Esophagus (tissue), 2 donors: ENCODE results near the gene NXPH2. TPM values are rescaled to one million over a fixed set of nuclear protein-coding genes. Genes with fewer than 3 reads are reported as not detected.

Source experiments
- H3K27ac ChIP-seq, 2 donors: one replicate each; pipeline ENCODE4 v1.5.1; 2013; ENCODE audit warnings: low read depth in 2 of 2, mild to moderate bottlenecking in 2 of 2, inconsistent platforms in 1 of 2, low read length in 1 of 2, moderate library complexity in 1 of 2
- H3K27me3 ChIP-seq, 2 donors: one replicate each; pipeline ENCODE4 v1.6.1; 2013; ENCODE audit warnings: low read length in 2 of 2, control low read depth in 1 of 2, mild to moderate bottlenecking in 1 of 2; ENCODE audit not compliant: insufficient read depth in 2 of 2, control insufficient read depth in 1 of 2
- H3K36me3 ChIP-seq, 2 donors: one replicate each; pipeline ENCODE4 v1.6.1; 2013; ENCODE audit warnings: low read length in 1 of 2; ENCODE audit not compliant: control insufficient read depth in 2 of 2, insufficient read depth in 2 of 2
- H3K4me1 ChIP-seq, 2 donors: one replicate each; pipeline ENCODE4 v1.6.1; 2013; ENCODE audit warnings: low read length in 1 of 2; ENCODE audit not compliant: control insufficient read depth in 2 of 2, insufficient read depth in 2 of 2
- H3K4me3 ChIP-seq, 2 donors: one replicate each; pipeline ENCODE4 v1.5.1; 2013; ENCODE audit warnings: low read length in 2 of 2, mild to moderate bottlenecking in 2 of 2, low read depth in 1 of 2, moderate library complexity in 1 of 2
- H3K9me3 ChIP-seq, 2 donors: one replicate each; pipeline ENCODE4 v1.6.1; 2013; ENCODE audit warnings: mild to moderate bottlenecking in 2 of 2, low read depth in 1 of 2, low read length in 1 of 2, moderate library complexity in 1 of 2; ENCODE audit not compliant: control insufficient read depth in 2 of 2, insufficient read depth in 1 of 2
- WGBS, 2 donors: extraction: QIAGEN DNeasy Blood & Tissue Kit; methylation state at CpG; one replicate each; pipeline ENCODE4 v1.1.7; 2013; 5-methylcytosine and 5-hydroxymethylcytosine counted together
- polyA plus RNA-seq, 2 donors: library from polyadenylated mRNA; stranded (reverse); fragments of 200-250 nt; gene quantifications; one replicate each; pipeline ENCODE4 v1.2.3, GENCODE V29; 2013
- donor health status: healthy with polysubstance abuse.
- donor health status: Bipolar disorder and iron deficiency.

The NXPH2 gene
- polyA plus RNA-seq, 2 donors = not detected

DNA sequence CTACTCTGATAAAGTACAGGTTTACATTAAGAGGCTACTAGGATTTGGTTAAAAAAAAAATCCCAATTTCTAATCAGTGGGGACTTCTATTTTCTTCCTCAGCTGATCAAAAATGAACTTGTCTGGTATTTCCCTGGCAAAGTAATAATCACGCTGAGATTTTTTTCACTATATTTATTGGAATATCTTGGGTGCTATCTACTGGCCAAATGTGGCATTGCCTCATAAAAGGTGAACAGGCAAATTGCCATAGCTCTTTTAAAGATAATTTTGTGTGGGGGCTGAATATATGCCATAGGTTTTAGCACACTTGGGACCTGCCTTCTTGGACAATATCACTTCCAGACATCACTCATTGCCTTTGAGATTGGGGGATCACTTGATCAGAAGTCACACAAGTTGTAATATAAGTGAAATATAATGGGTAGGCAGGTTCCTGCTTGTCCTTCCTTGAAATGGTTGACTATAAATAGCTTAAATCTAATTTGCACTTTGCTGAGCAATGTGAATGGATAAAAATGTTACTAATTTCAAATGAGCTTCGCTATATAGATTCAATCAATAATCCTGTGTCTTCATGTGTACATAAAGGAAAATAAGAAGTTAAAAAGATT, 7.0 kb upstream of the NXPH2 start:
- WGBS, 2 donors = 11 to 20% methylated on average over 2 of the region's 2 CpGs
- H3K9me3 ChIP-seq = no peaks in the 10 kb centered on the region
- H3K4me1 ChIP-seq = no peaks in the 10 kb centered on the region
- H3K36me3 ChIP-seq = no peaks in the 10 kb centered on the region
- peaks cover 0 to 2% of the 10 kb centered on the region in 2 donors for H3K27me3 ChIP-seq
- no peak overlapping the region for H3K27ac ChIP-seq
- no peak overlapping the region for H3K4me3 ChIP-seq

DNA sequence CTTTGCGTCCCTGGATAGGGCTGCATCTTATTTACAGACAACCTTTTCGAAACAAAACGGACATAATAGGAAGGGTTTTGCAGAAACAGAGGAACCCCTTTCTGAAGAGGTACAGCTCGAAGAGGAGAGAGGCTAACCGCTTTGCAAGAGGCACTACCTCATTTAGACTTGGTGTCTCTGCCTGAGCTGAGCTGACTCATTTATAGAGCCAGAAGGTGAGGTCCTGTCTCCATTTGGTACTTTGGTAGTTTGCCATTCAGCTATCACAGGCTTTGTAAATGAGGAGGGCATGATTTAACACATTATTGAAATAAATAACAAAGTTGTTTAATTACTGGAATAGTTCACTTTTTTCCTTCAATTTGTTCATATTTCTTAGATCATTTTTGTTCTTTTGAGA, 2.2 kb upstream of the NXPH2 start:
- Histone ChIP-seq H3K4me1 (no peaks in the 10 kb centered on the region), H3K27me3 (peaks cover 12 to 17% of the 10 kb centered on the region in 2 donors), H3K4me3 (no peak overlapping the region), H3K36me3 (no peaks in the 10 kb centered on the region), H3K27ac (no peak overlapping the region), H3K9me3 (no peaks in the 10 kb centered on the region)
- 89 to 90% methylated on average over 5 of the region's 5 CpGs for WGBS, 2 donors

DNA sequence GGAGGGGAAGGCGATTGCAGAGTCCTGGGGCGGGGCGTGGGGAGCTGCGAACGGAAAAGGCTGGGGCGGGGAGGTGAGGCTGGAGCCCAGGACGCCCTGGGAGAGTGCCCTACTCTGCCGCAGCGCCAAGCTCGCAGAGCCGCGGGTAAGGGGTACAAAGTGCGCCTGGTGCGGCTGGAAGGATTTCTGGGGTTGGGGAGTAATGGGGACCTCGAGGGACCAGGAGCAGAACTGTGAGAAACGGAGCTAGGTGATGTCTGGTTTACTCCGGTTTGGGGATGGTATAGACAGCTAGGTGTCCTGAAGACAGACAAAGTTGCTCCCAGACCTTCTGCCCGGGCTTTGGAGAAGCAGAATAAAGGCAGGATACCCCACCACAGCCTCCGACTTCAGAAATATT, 718 bp upstream of the NXPH2 start:
- WGBS, 2 donors = 11 to 12% methylated on average over 19 of the region's 19 CpGs
- Histone ChIP-seq H3K9me3 (no peaks in the 10 kb centered on the region), H3K27me3 (peaks cover 12 to 17% of the 10 kb centered on the region in 2 donors), H3K4me3 (no peak overlapping the region), H3K36me3 (no peaks in the 10 kb centered on the region), H3K27ac (no peak overlapping the region), H3K4me1 (no peaks in the 10 kb centered on the region)

DNA sequence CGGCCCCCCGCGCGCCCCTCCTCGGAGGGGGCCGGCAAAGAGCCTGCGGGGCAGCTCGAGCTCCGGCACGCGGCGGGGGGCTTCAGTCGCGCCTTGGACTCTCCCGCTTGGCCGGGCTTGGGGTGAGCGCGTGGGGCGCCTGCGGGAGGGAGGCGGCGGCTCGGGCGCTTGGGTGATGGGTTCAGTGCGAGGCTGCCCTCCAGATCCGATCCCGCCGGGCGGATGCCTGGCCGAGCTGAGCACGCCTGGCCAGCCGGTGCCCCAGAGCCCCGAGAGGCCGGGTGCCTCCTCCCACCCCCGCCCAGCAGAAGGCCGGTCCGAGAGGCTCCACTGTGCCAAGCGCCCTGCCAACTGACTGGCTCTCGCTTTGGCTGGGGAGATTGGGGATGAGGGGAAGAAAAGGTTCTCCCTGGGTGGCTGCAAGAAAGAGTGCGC, 273 bp upstream of the NXPH2 start:
- H3K27me3 ChIP-seq = peaks cover 12 to 17% of the 10 kb centered on the region in 2 donors
- H3K27ac ChIP-seq = no peak overlapping the region
- no peaks in the 10 kb centered on the region for H3K4me1 ChIP-seq
- no peaks in the 10 kb centered on the region for H3K36me3 ChIP-seq
- H3K9me3 ChIP-seq = no peaks in the 10 kb centered on the region
- H3K4me3 ChIP-seq = no peak overlapping the region
- 3 to 4% methylated on average over 27 to 40 of the region's 40 CpGs for WGBS, 2 donors

DNA sequence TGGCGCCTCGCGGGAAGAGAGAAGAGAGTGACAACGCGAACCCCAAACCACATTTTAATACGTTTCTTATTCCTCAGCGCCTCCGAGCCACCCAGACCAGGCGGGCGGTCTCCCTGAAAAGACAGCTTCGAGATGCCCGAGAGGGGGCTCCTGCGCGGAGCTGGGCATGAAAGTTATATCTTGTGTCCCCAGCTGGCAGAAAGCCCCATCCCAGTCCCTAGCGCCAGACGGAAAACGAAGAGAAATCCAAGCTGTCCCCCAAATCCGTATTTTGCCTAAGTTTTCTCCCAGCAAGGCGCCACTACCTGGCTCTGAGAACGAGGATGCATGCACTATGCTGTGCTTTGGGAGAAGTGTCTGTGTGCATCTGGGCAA, 797 bp downstream of the NXPH2 start:
- Histone ChIP-seq H3K4me1 (no peaks in the 10 kb centered on the region), H3K27me3 (peaks cover 12 to 17% of the 10 kb centered on the region in 2 donors), H3K36me3 (no peaks in the 10 kb centered on the region), H3K27ac (no peak overlapping the region), H3K9me3 (no peaks in the 10 kb centered on the region), H3K4me3 (peak overlapping the region in 1 of 2 donors; percentile 26)
- WGBS, 2 donors = 4 to 6% methylated on average over 20 of the region's 20 CpGs

DNA sequence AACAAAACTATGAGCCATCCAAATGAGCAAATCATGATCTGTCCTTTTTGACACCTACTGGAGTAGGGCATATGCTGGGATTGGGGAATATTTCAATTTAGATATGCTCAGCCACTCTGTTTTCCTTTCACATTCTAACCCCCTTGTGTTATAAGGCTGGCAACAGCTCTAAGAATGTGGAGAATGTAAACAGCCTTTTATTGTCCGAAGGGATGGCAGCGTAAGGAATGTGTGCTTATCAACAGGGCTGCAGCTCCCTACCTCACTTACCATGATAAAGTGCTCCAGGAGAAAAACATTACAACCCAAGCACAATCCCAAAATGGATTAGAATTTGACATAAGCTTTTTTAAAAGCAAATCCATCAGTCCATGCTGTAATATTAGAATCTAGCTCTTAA, 2.2 kb downstream of the NXPH2 start:
- WGBS, 2 donors = 37 to 51% methylated on average over 2 of the region's 2 CpGs
- no peaks in the 10 kb centered on the region for H3K4me1 ChIP-seq
- no peaks in the 10 kb centered on the region for H3K36me3 ChIP-seq
- H3K9me3 ChIP-seq = no peaks in the 10 kb centered on the region
- H3K4me3 ChIP-seq = no peak overlapping the region
- peaks cover 12 to 14% of the 10 kb centered on the region in 2 donors for H3K27me3 ChIP-seq
- H3K27ac ChIP-seq = no peak overlapping the region

DNA sequence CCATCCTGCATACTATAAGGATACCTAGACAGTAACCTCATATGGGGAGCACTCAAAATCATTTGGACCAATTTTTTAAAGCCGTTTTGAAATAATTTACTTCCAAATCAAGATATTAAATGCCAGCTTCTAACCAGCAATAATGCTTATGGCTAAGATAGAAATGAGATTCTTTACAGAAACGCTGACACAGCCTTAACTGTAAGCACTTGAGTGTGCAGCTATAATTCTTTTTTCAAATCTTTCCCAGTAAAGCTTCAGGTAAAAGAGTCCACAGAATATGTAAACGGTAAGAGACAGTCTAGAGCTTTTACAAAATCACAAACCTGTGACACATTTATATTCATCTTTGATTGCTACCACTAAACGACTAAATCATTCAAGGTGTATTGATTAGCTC, 4.5 kb downstream of the NXPH2 start:
- peaks cover 9 to 10% of the 10 kb centered on the region in 2 donors for H3K27me3 ChIP-seq
- no peak overlapping the region for H3K4me3 ChIP-seq
- 56 to 60% methylated on average over 4 of the region's 4 CpGs for WGBS, 2 donors
- H3K36me3 ChIP-seq = no peaks in the 10 kb centered on the region
- H3K9me3 ChIP-seq = no peaks in the 10 kb centered on the region
- H3K4me1 ChIP-seq = no peaks in the 10 kb centered on the region
- H3K27ac ChIP-seq = no peak overlapping the region

DNA sequence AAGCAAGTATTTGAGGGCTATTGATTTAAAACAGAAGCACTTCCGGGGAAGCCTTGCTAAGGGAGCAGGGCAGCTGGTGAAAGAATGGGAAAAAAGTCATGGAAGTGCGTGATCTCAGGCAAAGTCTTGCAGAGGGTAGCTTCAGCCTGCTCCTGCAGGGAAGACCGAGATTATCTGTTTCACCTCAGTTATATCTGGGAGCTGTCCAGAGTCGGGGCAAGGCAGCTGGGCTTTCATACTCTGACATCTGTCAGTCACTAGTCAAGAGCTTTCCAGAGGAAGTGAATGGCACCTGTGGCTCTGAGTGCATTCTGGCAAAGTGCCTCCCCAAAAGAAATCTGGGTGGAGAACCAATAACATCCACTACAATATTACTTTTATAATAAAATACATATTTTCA, 8.7 kb downstream of the NXPH2 start:
- H3K4me3 ChIP-seq = no peak overlapping the region
- no peaks in the 10 kb centered on the region for H3K4me1 ChIP-seq
- H3K36me3 ChIP-seq = no peaks in the 10 kb centered on the region
- 63 to 69% methylated on average over 4 of the region's 4 CpGs for WGBS, 2 donors
- no peak overlapping the region for H3K27ac ChIP-seq
- no peaks in the 10 kb centered on the region for H3K9me3 ChIP-seq
- peaks cover 0 to 3% of the 10 kb centered on the region in 2 donors for H3K27me3 ChIP-seq

DNA sequence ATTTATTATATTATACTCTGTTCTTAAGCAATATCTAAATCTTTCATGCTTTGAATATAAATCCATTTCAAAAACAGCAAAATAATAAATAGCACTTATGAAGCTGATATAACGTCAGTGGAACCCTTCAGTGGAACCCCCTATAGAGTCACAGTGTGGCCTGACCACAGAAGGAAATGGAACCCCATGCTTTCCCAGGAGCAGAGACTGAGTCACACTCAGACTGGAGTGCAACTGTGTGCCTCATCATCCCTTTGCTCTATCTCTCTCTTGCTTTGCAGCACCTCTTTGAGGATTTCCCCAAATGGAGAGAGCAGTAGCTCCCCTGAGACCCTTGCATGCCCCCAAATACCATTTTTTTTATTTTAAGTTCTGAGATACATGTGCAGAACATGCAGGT, 13.1 kb downstream of the NXPH2 start:
- Histone ChIP-seq H3K9me3 (no peaks in the 10 kb centered on the region), H3K4me3 (no peak overlapping the region), H3K4me1 (no peaks in the 10 kb centered on the region), H3K36me3 (no peaks in the 10 kb centered on the region), H3K27me3 (peaks cover 0 to 7% of the 10 kb centered on the region in 2 donors), H3K27ac (no peak overlapping the region)
- 67 to 91% methylated on average over 1 of the region's 1 CpG for WGBS, 2 donors

DNA sequence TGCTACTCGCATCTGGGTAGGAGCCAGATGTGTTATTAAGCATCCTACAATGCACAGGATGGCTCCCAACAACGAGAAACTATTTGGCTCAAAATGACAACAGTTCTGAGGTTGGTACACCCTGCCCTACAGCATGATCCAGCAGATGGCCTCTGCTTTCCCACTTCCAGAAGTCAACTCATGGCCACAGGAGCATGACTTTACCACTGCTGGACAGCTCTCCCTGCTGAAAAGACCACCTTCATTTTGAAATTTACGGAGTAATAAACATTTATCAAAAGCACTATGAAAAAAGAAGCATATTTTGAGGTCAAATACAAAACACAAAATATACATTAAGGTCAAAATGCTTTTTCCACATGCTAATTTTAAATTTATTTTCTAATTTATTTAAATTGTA, 13.7 kb downstream of the NXPH2 start:
- Histone ChIP-seq H3K9me3 (no peaks in the 10 kb centered on the region), H3K4me3 (no peak overlapping the region), H3K4me1 (no peaks in the 10 kb centered on the region), H3K36me3 (no peaks in the 10 kb centered on the region), H3K27me3 (peaks cover 0 to 7% of the 10 kb centered on the region in 2 donors), H3K27ac (no peak overlapping the region)
- WGBS, 2 donors = 64 to 72% methylated on average over 3 of the region's 3 CpGs
